A549 treated with CORT108297 at 1 μM for 4 hours (cell line): ENCODE results near the gene NCOA3. TPM values are rescaled to one million over a fixed set of nuclear protein-coding genes. Genes with fewer than 3 reads are reported as not detected.

Experiments
- total RNA-seq: library from RNA; stranded (reverse); fragments of 200-300 nt; extraction: Qiagen RNA extraction; gene quantifications from 5 replicates; pipeline ENCODE4 v1.2.3, GENCODE V29; 2022

Gene NCOA3
- total RNA-seq: 39.8 to 54.6 TPM (median 51.0 TPM) in 5 replicates

DNA sequence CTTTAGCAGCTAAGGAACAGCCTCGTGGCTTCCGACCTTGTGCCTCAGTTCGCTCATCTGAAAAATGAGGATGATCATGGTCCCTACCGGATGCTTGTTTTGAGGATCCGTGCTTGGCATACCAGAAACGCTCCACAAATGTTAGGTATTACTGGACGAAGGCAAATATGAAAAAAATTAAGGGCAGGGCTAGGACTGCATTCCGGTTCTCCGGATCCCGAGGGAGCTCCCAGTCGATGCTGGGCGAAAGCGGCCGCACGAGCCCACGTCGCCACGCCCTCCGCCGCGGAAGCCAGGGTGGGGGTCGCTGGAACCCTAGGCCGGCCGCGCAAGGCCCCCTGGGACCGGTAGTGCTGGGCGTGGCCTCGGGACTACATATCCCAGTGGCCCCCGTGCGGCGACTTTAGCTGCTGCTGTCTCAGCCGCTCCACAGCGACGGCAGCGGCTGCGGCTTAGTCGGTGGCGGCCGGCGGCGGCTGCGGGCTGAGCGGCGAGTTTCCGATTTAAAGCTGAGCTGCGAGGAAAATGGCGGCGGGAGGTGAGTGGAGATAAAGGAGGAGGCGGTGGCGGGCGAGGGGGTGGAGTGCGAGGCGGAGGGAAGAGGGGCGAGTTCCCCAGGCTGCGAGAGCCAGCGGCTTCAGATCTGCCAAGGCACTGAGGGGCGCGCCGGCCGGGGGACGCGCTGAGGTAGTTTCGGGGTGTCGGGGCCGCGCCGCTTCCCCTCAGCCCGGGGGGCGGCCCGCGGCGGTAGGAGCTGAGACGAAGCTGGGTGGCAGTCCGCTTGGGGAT, at the start of gene NCOA3:
NCOA3 (plus strand) TSS at position 406 of the 789 bp plus-strand sequence. CDS start 120,361 bp downstream, outside the sequence.

Other genes starting within 250 kb of the NCOA3 start
- 11.4 to 14.3 TPM (median 12.5 TPM) in 5 replicates for gene ZMYND8, start 145.2 kb upstream of the NCOA3 start, total RNA-seq